HS-5 (cell line): ENCODE results near the gene KIF21B.
"Not testable (repeated sequence)": the region's sequence is repeated elsewhere in the genome, so short reads cannot be mapped to it uniquely, and the experiment has no call there.

Experiments used
- DNase-seq: peaks from one replicate; pipeline ENCODE4 v3.0.0-alpha.2; 2012; ENCODE audit warnings: low read depth

The KIF21B gene

DNA sequence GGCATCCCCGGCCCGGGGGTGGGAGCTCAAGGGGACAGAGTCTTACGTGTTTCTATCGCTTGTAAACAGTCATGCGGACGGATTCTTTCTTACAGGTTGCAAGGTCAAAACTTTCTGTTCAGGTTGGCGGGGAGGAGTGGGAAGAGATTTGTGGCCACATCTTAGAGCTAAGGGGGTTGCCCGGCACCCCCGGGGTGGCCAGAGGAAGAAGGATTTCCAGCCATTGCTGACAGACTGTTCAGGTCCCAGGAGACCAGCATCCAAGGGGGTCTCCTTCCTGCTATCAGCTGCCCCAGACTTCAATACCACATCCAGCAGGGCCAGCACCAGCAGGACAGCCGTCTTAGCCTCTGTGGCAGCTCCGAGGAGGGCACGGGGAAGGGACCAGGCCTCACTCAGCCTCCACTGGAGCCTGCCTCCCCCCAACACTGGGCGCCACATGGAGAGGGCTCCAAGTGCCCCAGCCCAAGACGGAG lies 52.0 kb downstream of the KIF21B start:
- DNase-seq = no peak

DNA sequence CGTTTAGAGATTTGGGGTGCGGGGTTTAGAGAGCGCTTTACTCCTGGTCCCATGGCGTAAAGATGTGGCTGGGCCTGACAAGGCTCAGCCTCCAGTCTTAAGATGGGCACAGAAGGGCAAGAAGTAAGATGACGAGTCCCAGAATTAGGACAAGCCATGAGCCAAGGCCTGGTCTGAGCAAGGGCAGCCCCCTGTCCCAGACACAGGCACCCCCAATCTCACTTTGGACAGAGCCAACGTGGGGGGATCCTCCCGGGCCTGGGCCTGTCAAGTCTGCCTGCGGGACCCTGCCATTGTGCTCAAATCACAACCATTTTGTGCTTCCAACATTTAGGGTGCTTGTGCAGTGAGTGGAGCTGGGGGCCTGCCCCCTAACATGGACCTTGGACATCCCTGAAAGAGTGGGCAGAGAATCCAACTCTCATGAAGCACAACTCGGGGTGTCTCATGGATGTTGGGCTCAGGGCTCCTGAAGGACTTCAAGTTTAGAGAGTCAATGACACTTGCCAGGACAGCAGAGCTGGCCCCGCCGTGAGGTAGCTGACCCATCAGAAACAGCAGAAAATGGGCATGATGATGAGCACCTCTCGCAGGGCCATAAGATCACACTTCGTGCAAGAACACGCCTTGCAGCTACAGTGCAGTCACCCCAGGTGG lies 52.6 kb downstream of the KIF21B start:
- no peak for DNase-seq

DNA sequence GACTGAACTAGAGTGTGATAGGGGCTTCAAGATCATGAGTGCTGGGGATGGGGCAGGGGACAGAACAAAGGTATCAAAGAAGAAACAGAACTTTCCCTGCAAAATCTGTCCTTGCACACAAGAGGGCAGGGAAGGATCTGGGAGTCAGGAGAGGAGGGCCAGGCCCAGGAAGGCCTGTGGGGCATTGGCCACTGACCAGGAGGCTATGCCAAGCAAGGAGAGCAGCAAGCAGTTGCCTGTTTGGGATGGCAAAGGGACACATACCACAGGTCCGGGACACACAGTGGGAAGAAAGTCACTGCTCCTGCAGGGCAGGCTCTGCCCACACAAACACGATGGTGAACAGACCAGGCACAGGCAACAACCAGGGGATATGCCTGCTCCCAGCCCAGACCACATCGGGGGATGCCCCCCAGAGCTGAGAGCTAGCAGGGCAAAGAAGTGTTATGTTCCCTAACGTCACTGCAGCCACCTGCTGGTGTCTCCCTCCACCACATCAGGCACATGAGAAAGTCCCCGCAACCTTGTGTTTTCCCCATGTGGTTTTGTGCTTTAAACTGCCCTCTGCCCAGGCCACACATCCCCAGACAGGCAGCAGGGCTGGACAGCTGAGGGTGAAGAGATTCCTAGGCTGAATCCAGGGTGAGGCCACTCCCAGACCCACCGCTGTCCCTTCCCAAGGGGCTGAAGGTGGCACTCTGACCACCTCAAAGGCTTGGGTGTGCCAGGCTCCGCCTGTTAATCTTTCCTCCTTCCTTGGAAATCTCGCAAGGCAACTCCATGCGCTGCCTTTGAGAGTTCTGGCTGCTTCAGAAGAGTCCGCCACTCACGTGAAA lies 53.6 kb downstream of the KIF21B start:
- no peak for DNase-seq

DNA sequence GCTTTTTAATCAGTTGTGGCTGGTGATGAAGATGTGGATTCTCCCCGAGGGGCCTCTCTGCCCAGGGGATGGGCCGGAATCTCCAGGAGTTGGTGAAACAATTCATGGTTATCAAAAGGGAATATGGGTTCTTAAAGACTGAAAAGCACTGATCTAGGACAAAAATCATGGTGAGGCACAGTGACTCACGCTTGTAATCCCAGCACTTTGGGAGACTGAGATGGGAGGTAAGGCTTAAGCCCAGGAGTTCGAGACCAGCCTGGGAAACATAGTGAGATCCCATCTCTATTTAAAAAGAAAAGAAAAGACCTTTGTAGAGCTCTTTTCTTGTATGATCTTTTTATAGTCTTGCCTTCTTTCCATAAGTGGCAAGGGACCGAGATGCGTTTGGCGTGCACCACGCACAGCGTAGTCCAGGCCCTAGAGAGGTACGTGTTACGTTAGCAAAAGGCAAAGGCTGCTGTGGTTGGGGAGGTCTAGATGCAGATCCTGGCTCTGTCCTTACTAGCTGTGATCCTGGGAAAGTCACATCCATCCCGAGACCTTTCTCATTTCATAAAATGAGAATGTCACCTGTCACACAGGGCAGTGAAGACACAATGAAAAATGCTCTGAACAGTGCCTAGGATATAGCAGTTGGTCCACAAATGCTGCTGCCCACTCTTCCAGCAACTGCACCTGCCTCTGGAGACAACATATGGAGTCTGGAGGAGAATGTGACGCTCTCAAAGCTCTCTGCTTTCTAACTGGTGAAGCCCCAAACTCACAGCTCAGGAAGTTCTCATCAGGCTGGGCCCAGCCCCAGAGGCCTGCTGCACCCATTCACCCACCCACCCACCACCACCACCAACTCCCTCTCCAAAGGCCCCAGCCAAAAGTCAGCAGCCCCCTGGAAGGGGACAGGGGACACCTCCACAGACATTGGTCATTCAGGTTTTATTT lies 54.8 kb downstream of the KIF21B start:
- no peak for DNase-seq

DNA sequence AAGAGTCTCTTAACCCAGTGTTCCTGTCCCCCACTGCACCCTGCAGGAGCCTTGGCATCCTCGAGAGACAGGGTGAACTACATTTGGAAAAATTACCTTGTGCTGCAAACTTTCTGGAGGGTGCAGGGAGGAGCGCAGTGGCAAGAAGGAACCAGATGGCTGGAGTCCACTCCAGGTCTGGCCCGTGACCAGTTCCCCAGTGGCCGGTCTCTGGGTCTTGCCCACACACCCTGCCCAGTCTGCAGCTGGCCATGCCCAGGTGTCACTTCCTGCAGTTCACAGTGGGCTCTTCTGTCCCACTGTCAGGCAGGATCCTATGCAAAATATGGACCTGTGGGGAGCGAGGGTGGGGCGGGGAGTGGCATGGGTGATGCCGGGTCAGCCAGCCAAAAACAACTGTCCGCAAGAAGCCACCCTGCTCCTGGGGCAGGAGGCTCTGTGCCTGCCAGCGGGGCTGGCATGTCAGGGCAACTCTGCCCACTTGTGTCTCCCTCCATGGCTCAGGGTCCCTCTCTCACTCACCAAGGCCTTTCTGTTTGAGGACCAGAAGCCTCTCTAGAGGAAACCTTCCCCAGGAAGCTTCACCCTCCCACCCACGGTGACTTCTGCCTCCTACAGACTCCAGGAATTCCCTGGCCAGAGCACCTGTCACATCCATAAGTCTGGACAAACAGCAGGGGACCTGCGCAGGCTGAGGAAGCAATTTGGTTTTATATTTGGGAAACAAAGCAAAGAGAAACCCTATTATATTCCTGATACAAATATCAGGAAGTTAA lies 55.6 kb downstream of the KIF21B start:
- DNase-seq = no peak

DNA sequence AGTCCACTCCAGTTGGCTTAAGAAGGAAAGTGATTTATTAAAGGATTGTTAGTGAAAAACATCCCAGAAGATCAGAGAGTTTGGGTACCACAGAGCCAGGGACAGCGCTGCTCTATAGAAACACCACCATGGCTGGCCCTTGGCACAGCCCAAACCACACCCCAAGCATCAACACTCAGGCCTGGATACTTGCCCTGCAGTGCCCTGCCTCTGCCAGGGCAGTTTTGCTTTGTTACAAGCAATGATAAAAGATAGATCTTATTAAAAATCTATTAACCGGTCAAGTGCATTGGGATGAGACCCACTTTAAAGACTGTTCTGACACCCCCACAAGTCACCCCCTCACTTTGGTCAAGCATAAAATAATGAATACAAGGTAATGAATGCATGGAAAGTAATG lies 56.6 kb downstream of the KIF21B start:
- DNase-seq = no peak

DNA sequence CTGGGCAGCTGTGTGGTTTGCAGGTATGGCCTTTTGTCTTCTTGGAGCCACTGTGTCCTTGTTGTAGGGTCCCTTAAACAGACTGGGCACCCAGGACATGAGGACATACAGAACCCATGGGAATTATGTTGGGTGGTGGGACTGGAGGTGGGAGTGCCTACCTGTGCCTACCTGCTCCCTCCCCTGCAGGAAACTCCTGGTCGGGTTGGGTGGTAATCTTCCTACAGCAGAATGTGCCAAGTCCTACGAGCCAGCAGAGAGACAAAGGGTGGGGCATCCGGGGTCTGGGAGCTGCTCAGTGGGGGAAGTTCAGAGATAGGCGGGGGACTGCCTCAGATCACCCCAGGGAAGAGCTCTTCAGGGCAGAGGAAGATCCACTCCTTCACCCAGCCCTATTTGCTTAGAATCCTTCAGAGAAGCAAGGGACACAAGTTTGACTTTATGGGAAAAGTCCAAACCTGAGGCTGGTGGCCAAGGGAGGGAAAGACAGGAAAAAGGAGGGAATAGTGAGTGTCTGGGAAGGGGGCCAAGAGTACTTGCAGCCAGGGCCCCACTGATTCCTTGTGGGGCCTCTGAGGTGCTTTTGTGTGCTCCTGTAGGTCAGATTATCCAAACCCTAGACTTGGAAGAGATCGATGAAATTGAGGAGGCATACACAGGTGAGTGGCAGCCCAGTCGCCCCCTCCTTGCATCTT lies 58.3 kb downstream of the KIF21B start:
- DNase-seq = no peak

DNA sequence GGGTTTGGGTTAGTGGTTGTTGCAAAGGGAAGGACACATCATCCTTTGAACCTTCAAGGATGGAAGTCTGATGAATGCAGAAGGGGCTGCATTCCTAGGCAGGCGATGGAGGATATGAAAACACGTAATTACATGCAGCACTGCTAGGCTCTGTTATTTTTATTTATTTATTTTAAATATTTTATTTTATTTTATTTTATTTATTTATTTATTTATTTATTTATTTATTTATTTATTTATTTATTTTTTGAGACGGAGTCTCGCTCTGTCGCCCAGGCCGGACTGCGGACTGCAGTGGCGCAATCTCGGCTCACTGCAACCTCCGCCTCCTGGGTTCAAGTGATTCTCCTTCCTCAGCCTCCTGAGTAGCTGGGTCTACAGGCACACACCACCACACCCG lies 59.6 kb downstream of the KIF21B start:
- not testable (repeated sequence) for DNase-seq

DNA sequence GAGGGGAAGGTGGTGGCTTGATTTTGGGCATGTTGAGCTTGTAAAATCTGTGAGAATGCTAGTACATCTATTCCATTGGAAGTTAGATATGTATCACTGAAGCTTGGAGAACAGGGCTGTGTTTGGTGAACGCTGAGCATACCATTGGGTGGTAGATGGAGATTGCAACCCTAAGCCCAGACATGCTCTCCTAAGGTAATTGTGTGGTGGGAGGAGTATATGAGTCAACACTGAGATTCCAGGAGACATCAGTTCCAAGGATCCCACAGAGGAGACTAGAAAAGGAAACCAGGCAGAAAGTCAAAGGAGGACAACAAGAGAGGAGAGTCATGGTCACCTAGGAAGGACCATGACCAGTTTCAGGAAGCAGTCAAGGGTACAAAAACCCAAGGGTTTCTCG lies 60.4 kb downstream of the KIF21B start:
- no peak for DNase-seq

DNA sequence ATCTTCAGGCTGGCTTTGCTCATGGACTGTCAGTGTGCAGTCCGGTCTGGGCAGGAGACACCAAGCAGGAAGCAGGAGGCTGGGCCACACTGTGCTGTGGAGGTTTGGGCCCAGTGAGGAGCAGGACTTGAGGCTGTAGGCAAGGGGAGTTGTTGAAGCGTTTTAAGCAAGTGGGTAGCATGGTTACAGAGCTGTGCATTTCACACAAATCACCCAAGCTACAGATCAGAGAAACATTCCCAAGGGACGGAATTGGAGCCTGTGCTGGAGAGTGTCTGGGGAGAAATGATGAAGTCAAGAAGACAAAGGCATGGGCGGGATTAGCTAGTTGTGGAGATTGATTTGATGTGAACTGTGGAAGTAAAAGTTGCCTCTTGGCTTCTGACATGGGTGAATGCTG lies 60.9 kb downstream of the KIF21B start:
- DNase-seq = no peak

DNA sequence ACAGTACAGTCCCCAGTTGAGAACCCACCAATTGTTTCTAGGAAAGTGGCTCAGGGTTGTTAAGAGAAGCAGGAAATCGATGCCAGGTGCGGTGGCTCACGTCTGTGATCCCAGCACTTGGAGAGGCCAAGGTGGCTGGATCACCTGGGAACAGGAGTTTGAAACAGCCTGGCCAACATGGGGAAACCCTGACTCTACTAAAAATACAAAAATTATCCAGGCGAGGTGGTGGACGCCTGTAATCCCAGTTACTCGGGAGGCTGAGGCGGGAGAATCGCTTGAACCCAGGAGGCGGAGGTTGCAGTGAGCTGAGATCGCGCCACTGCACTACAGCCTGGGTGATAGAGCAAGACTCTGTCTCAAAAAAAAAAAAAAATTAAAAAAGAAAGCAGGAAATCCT lies 61.4 kb downstream of the KIF21B start:
- DNase-seq = not testable (repeated sequence)

DNA sequence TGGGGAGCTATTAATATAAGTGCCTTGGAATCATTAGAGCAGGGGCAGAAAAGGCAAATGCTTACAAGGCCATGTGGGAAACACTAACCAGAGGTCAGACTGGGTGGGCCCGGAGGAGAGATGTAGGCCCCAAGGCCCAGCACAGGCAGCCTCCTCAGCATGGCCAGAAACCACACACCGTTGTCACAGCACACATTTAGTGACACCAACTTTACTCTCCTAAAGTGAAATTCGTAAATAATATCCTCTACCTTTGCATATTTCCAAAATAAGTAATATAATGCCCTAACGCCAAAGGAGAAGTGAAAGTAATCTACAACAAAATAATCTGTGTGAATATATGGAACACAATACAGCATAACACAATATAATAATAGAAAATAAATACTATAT lies 62.6 kb downstream of the KIF21B start:
- DNase-seq = no peak

DNA sequence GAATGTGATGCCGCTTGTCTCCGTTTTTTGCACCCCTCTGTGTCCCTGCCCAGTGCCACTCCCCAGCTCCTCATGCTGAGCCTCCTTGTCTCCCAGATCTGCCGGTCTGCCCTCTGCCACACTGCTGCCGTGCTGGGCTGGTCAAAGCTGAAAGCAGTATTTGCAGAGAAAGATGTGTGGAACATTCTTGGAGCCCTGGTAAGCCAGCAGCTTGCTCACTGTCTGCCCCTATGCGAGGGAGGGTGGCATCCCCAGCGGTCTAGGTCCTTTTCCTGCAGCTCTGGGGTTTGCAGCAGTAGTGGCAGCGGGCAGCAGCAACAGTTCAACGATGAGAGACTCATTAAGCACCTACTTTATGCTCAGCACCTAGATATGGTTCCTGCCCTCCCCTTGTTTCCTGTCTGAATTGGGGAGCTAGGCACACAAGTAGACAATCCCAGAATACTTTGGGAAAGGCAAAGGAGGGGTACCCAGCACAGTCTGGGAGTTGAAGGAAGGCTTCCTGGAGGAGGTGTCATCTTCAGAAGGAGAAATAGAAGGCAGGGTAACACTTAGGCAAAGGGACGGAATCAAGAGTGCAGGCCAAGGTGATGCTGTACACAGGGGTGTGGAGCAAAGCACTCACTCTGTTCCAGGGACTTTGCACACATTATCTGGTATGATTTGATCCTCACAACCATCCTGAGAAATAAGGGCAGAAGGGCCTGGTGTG lies 63.1 kb downstream of the KIF21B start:
- DNase-seq = no peak

DNA sequence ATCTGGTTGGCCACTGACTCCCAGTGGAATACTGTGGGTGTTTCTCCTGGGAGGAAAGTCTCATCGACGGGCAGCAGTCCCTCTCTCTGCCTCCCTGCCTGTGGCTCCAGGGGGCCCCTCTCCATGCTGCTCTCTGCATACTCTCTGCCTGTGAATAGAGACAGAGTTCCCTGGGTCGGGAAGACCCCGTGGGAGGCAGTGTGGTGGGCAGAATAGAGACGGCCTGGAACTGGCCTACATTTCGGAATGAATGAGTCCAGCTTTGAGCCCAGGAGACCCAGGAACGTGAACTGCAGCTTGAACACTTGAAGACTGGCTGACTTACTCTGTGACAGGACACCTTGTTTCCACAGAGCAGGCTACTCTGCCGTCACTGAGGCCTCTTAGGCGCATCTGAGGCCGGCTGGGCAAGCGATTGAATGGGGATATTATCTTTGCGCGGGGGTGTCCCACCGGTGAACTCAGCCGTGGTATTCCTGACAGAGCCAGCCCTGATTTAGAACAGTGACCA lies 64.0 kb downstream of the KIF21B start:
- no peak for DNase-seq

DNA sequence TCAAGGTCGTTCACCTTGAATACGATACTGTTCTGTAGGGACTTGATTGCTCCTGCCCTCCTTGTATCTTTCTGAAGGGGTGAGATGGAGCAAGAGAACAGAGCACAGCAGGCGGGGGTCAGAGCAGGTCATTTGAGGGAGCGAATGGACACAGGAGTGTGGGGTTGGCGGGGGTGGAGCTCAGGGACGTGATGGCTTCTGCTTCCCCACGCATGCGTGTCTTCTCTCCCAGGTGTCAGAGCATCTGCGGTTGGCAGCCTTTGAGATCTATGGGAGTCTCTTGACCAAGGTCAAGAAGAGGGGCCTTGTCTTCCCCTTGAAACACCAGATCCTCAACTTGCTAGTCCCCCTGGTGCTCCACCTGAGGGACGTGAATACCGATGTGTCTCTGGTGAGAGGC lies 64.9 kb downstream of the KIF21B start:
- DNase-seq = no peak

DNA sequence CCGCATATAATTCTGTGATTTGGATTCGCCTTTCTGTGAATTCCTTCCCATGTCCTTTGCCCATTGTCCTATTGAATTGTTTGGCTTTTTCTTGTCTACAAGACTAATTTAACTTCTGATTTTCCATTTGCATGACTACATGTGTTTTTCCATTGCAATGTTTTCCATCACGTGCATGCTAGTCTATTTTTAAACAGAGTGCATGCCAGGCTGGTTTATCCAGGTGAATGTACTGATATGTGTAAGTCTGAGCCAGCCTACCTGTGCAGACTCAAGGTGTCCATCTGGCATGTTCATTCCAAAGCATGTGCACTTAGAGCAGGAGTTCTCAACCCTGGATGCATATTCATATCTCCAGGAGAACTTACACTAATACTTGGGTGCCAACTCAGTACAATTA lies 69.1 kb downstream of the KIF21B start:
- DNase-seq = no peak

DNA sequence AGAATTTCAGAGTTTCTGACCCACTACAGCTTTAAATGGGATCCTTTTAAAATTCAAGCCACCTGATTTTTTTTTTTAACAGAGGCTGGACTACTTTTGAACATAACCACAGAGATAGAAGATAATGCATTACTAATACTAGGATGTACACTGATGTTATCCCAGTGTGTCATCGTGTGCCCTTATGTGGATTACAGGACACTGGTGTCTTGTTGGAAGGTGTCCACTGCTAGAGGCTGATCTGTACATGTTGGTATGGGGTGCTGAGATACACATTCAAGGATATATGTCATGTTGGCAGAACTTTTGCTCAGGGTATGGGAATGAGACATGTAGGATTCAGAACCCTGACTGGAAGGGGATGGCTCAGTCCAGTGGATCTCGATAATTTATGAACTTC lies 72.5 kb downstream of the KIF21B start:
- DNase-seq = peak; percentile 29

DNA sequence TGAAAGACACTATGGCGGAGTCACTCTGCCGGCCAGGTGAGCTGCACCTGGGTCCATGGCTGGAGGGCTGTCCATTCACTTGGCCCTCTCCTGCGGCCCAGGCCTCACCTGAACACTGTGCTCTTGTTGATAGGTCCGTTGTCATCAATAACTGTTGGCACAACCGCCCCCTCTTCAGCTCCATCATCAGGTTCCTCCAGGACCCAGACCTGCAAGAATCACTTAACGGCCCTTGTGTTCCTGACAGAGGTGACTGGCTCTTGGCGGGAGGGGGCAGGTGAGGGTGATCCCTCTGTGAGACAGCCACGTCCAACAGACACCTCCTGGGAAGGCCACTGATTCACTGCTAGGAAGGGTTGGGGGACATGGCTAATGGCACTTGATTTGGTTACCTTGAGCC lies 73.9 kb downstream of the KIF21B start:
- DNase-seq = no peak

DNA sequence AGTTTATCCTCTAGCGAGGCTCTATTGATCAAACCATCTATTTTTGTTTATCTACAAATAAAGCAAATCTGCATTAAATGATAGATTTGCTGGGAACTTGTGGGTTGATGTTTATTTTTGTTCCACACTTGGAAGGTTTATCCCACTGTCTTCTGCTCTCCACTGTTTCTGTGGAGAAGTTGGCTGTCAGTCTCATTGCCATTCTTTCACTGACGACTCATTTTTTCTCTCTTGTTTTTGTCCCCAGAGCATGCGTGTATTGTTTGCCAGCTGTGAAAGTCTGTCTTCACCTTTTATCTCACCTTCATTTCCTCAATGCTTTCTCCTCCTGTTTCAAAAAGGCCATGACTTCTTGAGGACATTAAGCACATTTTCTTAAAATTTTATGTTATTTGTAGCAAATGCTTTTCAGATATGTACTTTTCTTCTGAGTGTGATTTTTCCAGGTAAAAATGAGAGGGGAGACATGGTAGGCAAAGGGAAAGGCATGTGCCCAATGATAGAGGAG lies 76.4 kb downstream of the KIF21B start:
- no peak for DNase-seq

DNA sequence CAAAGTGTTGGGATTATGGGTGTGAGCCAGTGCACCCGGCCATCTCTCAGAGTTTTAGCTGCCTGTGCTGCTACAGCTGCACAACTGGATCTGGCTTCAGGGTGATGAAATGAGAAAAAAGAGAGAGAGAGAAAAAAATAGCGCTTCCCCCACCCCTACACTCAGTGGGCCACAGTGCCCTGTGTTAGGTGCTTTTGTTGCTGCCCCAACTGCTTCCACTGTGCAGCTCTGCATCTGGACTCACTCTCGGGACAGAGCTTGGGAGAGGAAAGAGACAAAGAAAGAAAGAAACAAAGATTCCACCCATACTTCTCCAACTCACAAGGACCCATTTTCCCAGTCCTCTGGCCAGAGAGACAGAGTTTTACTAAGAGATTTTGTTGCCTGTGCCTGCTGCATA lies 78.4 kb downstream of the KIF21B start:
- DNase-seq = no peak
